ENCODE results near the gene WWOX.

WWOX gene

DNA sequence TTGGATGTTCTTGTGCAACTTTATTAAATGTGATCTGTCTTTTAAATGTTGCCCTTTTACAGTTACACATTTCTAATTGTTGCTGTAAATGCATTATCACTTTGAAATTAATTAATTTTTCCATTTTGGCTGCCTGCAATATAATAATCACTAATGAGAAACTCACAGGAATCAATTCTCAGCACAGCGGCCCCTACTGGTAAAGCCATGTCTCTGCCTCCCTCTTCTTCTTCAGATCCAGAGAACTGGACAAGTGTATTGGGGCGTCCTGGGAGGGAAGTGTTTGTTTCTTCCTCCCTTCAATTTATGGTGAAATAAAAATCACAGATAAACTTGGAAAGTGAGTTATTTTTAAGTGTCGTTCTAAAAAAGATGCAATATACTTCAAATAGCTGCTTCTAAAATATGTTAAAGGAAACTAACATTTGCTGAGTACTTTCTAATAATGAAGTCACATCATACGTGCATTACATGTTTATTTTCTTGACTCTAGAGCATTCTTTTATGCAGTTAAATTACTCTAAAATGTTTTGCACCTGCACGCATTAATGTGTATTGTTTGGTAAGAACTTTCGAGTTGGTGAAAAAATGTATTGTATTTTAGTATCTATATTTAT is 338.0 kb downstream of the WWOX start:
- peak; percentile 7 for DNase-seq (ENCODE audit: low spot score)

DNA sequence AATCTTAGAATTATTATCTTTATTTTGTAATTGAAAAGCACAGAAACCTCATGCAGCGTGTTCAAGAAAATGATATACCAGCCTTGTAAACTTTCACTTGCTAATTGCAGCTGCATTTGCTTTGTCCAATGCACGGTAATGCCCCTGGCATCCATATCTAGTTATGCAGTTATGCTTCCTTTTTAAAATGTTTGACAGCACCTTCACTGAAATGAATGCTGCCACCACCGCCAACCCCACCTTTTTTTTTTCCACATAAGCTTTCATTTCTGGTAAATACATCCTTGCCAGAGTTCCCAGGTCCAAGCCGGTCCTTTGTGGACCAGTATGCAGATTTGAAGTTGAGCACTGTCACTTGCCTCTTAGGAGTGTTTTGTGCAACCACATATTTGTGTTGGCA is 338.8 kb downstream of the WWOX start:
- DNase-seq (ENCODE audit: low spot score), result no peak

DNA sequence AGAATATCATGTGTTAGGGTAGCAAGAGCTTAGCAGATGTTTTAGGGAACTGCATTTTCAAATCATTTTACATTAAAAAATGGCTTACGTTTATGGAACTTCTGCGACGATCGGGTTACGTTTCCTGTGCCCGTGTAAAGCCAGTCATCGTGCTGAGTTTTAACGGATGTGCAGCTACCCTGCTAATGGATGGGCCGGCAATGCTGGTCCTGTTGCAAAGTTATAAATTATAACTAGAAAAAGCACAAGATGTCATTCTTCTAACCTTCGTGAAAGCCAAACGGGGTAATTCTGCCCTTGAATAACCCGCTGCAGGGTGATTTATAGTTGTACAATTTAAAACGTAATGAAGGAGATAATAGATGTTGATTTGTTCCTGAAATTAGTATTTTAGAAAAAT is 339.2 kb downstream of the WWOX start:
- no peak for DNase-seq (ENCODE audit: low spot score)

DNA sequence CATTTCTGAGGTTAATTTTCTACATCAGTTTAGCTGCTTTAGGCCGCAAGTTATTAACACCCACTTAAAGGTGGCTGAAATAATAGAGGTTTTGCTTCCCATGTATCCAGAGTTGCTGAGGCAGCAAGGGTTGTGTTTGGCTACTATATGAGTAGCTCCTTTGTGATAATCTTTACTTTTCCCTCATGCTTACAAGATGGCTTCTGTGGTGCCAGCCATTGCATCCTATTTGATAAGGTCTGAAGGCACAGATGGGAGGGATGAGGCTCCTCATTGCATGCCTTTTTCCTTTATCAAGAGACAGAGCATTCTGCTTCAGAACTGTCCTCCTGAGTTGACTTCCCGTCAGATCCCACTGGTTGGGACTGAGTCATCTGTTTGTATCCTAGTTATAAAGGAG is 340.2 kb downstream of the WWOX start:
- DNase-seq (ENCODE audit: low spot score), result no peak

DNA sequence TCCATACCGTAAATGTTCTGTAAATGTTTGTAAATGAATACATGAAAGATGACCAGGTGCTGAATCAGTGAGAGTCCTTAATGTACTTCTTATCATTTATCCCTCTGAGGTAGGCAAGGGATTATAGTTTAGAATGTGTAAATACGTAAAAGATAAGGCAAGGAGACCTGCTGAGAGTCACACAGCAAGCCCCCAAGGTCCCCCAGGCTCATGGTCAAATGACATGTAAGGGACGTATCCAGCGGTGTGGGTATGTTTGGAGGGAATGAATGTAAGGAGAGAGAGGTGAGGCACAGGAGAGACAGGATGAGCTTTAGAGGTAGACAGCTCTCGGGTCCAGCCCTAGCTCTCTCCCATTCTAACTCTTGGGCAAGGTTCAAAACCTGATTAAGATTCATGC is 341.8 kb downstream of the WWOX start:
- DNase-seq (ENCODE audit: low spot score), result no peak

DNA sequence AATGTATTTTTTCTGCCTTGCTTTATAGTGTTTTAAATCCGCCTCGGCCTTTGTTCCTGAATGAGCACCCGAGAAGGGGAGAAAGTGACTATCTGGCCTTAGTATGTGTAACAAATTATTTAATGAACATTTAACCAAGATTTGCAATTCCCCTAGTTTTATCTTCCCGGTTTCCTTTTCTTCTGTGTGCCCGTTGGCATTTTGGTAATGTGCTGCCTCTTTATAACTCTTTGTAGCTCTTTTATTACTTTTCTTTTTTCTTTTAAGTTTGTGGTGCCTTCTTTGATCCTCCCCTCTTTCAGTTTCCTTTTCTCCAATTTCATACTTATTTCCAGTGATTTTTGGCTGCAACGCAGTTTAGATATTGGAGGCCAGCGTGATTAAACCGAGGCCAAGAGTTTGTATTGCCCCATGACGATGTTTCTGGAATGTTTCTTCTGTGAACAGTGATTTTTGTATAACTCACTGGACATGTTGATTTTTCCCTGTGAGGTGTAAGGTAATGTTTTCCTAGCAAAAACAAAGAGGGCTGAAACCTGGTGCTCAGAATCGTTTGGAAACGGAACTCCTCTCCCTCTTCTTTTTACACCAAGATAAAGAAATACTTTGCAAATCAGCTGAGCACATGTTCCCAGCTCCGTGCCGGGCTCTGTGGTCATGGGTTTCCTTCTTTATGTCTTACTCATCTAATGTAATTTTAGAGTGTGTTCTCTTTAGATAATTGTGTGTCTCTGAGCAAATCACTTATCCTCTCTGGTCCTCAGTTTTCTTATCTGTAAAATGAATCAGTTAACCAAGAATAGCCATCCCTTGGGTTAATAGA is 344.3 kb downstream of the WWOX start:
- DNase-seq (ENCODE audit: low spot score), result no peak

DNA sequence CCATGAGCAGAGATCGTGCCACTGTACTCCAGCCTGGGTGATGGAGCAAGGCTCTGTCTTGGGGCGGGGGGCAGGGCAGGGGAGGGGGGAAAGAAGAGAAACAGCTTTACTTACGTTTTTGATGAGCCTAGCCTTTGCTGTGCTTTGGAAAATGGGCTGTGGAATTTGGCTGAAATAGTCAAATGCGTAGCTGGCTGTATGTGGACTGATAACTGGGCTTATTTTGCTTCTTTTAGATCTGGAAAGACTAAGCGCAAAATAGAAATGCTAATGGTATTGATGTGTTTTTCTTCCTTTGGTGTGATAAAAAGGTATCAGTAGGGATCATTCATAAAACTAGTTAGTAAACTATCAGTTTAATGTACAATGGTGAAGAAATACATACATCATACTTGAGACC is 346.4 kb downstream of the WWOX start:
- DNase-seq (ENCODE audit: low spot score), result no peak

DNA sequence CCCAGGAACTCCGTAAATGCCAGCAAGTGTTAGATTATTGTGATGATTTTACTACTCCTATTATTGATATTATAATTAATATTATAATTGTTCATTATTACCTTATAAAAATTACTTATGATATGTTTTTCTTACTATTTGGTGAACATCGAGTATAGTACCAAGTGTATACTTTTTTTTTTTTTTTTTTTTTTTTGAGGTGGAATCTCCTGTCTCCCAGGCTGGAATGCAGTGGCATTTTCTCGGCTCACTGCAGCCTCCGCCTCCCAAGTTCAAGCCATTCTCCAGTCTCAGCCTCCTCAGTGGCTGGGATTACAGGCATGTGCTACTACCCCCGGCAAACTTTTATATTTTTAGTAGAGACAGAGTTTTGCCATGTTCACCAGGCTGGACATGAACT is 347.0 kb downstream of the WWOX start:
- no peak for DNase-seq (ENCODE audit: low spot score)

DNA sequence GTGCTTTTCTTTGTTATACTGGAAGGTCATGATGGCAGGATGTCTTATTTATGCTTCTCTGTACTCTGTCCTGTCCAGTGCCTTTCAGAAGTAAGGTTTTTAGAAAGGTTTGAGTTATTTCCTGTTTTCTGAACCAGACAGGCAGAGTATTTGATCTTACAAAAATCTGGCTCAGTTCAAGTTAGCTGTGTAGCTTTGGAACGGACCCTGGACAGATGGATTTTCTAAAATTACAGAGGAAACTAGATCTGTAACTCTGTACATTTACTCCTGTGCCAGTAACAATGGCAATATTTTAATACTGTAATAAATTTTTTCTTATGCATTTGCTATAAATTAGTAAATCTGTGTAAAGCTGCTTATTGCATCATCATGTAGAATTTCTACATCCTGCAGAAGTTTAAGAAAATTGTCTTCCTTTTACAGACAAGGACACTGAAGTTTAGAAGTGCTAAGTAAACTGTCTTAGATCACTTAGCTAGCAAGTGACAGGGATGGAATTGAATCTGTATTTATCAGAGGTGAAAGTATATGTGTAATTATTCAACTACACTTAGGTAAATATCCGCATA is 347.6 kb downstream of the WWOX start:
- no peak for DNase-seq (ENCODE audit: low spot score)

DNA sequence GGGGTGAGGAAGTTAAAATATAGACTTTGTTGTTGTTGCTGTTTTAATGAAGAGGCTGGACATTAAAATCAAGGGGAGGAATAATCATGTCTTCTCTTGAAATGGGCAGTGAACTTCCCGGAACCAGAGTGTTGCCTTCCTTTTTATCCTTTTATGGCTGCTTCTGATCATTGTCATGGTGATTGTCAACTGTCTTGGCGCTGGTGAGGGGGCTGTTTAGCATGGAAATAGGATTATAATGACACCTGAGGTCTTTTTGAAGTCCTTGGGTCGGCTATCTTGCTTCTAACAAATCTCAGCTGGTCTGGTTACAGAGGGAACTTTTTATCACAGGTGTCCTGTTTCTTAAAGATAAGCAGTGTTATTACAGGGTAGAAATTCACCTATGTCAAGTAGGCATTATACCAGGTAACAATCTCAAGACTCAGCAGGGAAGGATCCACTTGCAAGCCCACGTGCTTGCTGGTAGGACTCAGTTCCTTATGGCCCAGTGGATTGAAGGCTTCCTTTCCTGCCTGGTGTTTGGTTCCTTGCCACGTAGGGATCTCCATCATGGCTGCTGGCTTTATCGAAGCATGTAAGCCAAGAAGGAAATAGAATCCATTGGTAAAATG is 349.3 kb downstream of the WWOX start:
- no peak for DNase-seq (ENCODE audit: low spot score)

DNA sequence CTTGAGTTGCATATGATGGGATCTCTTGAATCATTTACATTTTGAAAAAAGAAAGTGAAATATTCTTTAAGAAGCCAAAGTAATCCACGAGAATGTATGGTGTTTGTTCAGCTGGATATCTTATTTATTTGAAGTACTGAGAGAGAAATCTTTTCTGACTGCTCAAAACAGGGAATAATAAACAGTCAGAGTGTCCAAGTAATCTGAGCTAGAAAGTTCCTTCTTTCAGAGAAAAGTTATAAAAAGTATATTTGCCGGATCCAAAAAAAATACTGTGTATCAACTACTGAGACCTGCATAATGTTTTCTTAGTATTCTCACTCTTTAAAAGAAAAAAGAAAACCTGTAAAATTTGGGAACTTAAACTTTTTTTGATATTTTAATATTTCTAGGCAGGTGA is 350.8 kb downstream of the WWOX start:
- no peak for DNase-seq (ENCODE audit: low spot score)

DNA sequence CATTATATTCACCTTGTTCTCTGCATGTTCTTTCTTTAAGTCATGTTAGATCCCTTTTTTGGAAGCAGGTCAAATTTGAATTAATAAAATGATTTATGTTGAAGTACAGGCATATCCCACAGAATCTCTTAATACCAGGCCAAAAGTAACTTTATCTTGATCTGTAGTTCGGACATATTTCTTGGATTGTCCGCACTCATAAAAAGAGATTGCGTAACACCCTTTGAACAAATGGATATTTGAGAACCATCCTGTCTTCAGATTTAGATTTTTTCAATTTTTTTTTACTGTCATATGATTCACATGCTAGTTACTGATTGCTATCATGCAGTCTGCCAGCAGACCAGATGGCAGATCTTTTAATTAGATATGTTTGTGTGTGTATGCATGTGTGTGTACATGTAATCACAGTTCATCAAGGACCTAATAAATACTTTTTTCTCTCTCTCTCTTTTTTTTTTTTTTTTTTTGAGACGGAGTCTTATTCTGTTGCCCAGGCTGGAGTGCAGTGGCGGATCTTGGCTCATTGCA is 352.6 kb downstream of the WWOX start:
- no peak for DNase-seq (ENCODE audit: low spot score)

DNA sequence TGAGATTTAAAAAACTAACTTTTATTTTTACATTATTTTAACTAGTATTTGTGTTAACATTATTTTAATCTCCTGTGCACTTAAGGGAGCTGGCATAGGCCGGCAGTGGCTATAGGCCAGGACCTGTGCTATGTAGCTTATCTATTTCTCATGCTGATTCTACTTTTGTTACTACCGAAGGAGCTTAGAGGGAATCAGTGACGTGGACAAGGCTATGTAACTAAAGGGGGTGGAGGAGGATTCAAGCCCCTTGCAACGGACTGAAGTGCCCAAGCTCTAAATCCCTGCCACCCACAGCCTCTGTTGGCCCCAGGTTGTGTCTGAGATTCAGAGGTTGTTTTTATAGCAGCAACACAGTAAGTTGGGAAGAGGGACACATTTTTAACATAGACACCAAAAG is 356.4 kb downstream of the WWOX start:
- DNase-seq (ENCODE audit: low spot score), result no peak

DNA sequence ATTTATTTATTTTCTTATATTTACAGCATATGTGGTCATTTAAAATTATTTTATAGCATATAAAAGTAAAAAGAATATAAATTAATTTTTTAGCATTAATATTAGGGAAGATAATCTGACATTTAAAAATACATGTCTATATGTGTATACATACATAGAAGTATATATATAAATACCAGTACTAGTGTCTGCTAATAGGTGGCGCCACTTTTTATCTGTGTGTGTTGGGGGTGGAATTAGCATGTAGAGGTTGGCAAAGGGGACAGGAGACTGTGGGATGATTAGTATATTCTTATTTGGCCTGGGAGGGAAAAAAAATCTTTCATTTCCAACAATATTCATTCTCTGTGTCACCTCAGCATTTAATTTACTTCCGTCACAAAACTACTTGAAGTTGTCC is 359.1 kb downstream of the WWOX start:
- no peak for DNase-seq (ENCODE audit: low spot score)

DNA sequence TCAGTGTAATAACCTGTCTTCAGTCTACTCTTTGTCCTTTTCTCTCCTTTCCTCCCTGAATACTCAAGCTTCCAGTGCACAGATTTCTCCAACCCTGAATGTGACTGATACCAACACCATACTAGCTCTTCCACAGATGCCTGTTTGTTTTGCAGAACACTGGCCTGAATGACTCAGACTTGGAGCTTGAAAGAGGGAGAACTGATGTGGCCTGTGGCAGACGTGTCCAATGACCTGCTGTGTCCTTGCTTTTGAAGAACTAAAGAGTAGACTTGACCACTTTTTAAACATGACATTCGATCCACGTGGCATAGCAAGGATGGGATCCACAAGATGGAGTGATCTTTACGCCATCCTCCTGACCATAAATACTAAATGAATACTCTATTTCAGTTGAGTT is 361.0 kb downstream of the WWOX start:
- DNase-seq (ENCODE audit: low spot score), result no peak

DNA sequence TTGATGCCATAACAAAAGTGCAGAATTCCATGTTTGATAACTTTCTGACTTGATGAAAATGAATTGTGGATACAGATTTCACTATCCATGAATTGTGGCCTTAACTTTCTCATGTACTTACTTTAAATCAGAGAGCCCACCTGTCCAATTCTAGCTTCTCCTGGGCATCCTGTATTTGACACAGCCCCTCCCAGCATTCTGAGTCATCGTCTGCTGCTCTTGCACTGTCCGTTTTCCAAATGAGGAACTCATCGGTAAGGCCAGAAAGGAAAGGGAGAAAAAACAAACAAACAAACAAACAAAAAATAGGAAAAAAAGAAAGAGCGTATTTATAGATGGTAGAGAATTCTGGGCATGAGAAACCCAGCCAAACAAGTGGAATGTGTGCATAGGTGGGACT is 361.6 kb downstream of the WWOX start:
- DNase-seq (ENCODE audit: low spot score), result no peak

DNA sequence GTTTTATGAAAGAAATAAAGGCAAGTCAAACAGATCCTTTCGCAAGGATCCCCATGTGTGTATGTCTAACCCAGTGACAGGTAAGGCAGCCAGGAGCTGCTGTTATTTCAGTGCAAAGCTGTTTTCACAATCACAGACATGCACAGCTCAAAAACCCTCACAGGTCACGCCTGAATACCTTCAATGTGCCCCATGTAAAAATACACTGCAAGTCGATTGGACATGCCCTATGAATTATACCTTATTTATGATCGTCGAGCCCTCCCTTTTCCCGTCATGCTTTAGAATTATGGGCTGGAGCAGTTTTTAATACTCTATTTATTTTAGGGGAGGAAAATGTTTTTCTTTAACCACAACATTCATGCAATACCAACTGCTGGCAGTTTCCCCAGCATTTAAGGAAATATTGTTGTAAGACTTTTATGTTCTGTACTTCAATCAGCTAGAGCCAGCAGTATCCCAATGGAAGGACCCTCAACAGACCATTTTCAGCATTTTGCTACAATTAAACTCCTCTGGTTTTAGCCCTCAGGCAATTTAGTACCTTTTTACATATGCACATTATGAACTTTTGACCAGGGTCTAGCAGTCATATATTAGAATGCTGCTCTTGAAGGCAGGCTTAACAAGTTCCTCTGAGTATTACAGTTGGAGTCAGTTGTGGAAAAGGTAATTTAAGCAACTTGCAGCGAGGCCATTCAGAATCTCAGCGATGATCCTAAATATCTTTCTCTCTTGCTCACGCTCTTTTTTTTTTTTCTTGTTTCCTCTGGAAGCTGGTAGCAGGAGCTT is 362.2 kb downstream of the WWOX start:
- DNase-seq (ENCODE audit: low spot score), result no peak

DNA sequence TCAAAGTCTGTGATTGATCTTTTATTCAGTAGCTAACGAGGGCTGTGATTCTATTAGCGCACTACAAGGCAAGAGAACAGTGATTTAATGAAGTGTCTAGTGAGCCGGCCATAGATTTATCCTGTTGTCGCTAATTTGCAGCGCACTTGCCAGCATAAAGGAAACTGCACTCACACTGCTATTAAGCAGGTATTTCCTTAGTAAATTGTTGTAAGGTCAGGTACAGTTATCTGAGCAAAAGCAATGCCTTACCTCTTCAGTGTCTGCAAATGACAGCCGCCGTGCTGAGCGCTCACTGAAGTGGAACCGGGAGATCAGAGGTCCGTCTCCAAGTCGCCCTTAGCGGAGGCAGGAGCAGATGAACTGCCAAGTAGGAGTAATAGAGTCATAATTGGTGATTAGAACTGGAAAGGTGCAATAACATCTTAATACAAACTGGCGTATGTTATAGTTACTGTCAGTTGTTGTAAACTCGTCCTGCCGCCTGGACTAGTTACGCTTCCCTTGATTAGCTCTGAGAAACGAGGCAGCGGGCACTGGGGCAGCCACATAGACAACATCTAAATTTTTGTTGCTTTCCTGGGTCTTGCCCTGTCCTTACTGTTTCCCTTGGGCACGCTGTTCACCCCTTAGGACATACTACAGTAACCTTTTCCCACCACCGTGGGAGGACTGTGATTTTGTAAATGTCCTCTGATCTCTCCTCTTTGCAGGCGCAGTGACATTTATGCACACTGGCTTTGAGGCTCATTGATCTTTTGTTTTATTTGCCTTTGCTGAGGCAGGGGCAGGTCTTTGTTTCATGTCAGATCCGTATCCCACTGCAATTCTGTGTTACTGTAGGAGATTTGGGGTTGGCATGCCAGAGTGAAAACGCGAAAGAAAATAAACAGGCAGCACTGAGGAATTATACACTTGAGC is 363.1 kb downstream of the WWOX start:
- no peak for DNase-seq (ENCODE audit: low spot score)

DNA sequence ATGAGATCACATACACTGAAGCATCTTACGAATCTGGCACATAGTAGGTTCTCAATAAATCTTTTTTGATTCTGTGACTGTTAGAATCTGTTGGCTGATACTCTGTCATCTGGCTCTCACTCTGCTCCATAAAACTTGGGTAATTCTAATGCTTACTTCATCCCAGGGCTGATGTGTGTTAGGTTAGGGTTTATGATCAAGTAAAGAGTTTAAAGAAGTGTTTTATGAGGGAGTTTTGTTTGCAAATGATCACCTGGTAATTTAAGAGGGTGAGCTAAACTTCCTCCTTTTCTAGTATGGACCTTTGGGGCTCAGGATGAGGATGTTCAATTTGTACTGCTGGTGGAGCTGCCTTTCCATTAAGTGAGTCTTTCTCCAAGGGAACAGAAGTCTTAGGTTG is 364.1 kb downstream of the WWOX start:
- DNase-seq (ENCODE audit: low spot score), result no peak

DNA sequence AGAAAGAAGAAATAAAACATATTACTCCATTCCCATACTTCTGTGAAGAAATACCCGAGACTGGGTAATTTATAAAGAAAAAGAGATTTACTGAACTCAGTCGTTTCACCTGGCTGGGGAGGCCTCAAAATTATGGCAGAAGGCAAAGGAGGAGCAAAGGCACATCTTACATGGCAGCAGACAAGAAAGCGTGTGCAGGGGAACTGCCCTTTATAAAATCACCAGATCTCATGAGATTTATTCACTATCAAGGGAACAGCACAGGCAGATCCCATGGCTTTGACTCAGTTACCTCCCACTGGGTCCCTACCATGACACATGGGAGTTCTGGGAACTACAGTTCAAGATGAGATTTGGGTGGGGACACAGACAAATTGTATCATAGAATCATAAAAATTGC is 365.4 kb downstream of the WWOX start:
- DNase-seq (ENCODE audit: low spot score), result no peak

DNA sequence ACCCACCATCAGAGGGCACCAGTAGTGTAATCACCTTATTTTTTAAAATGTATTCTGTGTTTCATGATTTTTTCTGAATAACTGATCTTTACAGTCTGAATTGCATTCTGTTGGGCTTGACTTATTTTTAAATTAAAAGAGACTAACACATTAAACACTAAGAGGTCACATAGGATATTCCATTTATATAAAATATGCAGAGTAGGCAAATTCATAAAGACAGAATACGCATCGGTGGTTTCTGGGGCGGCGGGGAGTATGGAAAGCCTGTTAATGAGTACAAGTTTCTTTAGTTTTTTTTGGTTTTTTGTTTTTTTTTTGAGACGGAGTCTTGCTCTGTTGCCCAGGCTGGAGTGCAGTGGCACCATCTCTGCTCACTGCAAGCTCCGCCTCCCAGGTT is 366.3 kb downstream of the WWOX start:
- no peak for DNase-seq (ENCODE audit: low spot score)
